GM18502 (cell line): ENCODE data around the gene ROMO1.
"Not testable (repeated sequence)": the region's sequence is repeated elsewhere in the genome, so short reads cannot be mapped to it uniquely, and the experiment has no call there.

Experiments used
- ATAC-seq: cut with Tn5 transposase; IDR thresholded peaks from one replicate; pipeline ENCODE4 v1.9.1; 2021; ENCODE audit warnings: mild to moderate bottlenecking; ENCODE audit not compliant: unreplicated experiment, poor library complexity

Gene ROMO1

GRCh38 chr20:35744492-35744841 lies 45.3 kb downstream of the ROMO1 start:
- ATAC-seq = not testable (repeated sequence)
